ENCODE measurements around the gene LIF. TPM values are rescaled to one million over a fixed set of nuclear protein-coding genes. Genes with fewer than 3 reads are reported as not detected.

LIF gene
- polyA plus RNA-seq, 12 donors, result 0.62 to 9.6 (median 1.0) TPM; not detected in 1

DNA sequence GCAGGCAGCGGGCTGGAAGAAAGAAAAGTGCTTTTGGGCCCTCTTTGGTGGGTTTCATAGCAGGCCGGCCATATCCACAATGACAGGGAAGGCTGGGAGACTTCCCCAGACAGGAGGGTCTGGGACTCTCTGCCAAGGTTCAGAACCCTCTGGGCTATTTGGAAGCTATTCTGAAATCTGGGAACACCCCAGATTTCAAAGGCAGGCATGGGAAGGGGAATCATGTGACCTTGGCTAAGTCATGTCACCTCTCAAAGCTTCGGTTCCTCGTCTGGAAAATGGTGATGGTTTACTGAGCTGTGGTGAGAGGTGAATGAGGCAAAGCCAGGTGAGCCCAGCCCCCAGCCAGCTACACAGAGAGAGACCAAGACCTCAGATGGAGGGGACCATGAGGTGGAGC lies 38.1 kb upstream of the LIF start:
- no peak for DNase-seq

DNA sequence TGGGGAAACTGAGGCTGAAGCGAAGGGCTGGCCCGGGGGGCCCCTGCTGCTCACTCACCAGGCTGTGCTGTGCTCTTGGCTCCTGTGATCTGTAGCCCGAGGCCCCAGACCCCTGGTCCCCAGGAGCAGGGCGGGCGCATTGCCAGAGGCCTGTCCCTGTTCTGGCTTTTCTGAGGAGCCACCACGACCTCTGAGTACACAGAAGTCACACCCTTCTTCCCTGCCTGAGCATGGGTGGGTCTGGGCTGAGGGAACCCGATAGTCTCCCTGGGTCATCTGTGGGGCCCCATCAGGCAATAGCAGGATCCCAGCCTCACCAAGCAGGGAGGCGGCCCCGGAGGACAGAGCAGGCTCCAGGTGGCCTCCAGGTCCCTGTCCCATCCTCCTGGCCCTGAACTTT lies 37.6 kb upstream of the LIF start:
- no peak for DNase-seq

GRCh38 chr22:30283342-30283741 lies 36.8 kb upstream of the LIF start:
- DNase-seq, result no peak

- DNase-seq, result no peak
These were observed 36.1 kb upstream of the LIF start for GRCh38 chr22:30282616-30283046.

GRCh38 chr22:30280505-30280904 lies 33.9 kb upstream of the LIF start:
- no peak for DNase-seq

DNA sequence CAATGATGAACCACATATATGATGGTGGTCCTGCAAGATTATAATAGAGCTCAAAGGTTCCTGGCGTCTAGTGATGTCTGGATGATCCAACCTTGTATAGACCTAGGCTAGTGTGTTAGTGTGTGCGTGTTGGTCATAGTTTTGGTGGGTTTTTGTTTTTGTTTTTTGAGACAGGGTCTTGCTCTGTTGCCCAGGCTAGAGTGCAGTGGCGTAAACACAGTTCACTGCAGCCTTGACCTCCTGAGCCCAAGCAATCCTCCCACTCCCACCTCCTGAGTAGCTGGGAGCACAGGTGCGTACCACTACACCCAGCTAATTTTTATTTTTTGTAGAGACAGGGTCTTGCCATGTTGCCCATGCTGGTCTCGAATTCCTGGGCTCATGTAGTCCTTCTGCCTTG lies 33.4 kb upstream of the LIF start:
- DNase-seq, result no peak

DNA sequence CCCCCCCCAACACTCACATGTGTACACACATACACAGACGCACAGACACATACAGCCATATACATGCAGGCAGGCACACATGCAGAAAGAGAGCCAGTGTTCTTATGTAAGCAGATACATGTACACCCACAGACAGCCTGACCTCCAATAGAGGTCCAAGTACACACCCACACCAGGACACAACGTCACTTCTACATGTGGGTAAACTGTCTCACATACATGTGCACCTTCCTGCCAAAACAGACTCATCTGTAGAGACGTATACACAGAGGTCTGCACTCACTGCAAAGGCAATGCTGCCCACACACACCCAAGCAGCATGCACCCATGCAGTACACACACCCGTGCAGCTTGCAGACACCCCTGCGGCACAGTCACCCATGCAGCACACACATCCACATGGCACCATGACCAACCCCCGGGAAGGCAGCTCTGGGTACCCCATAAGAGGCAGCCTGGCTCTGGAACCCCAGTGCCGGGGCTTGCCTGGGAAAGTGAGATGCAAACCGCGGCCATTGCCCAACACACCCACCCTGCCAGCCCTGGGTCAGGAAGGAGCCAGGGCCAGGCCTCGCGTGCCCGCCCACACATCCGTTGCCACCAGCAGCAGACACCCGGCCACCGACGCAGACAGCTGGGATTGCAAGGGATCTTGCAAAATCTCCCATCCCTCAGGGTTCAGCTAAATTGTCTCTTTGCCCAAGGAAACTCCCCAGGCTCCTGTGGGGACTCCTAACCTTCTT lies 32.7 kb upstream of the LIF start:
- DNase-seq, result no peak

DNA sequence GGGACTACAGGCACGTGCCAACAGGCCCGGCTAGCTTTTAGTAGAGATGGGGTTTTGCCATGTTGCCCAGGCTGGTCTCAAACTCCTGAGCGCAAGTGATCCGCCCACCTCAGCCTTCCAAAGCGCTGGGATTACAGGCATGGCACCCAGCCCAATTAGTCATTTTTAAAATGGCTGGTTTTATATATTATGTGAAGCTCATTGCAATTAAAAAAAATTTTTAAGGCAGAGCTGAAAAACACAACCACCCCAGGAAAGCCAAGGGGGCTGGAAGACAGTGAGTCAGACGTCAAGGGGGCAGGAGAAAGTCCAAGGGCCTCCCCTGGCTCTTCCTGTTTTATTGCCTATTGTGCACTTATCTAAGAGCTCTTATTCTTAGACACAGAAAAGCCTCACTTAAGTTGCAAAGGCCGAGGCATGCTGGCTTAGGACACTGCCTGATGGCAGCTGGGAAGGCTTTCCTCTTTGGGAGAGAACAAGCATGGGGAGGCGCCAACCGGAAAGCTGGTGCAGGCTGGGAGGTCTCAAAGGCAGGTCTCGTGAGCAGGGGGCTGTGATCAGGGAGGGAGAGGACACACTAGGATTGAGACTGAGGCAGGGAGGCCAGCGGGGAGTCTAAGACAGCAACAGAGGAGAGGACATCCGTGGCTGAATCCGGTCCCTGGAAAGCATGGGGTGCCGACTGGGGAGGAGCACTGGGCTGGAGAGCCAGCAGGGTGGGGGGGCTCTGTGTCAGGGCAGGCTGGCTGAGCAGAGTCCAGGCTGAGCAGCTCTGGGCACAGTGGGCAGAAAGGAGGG lies 31.2 kb upstream of the LIF start:
- DNase-seq, result no peak

- no peak for DNase-seq
These were observed 29.5 kb upstream of the LIF start for GRCh38 chr22:30276039-30276438.

DNA sequence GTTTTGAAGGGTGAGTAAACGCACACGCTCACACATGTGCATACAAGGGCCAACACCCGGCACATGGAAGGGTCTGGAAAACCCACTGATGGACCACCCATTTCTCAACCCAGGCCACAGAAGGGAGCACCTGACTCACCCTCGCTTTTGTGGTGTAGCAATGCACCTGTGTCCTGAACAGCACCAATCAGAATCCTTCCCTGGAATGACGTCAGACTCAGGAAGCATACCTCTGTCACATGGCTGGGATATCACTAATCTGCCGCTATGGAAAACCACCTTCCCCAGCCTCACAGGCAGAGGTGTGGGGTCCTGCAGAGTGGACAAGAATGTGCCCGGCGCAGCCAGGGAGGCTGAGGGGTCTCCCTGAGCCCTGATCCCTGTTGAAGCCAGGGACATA lies 29.1 kb upstream of the LIF start:
- no peak for DNase-seq

GRCh38 chr22:30274437-30274812 lies 27.9 kb upstream of the LIF start:
- DNase-seq, result no peak

DNA sequence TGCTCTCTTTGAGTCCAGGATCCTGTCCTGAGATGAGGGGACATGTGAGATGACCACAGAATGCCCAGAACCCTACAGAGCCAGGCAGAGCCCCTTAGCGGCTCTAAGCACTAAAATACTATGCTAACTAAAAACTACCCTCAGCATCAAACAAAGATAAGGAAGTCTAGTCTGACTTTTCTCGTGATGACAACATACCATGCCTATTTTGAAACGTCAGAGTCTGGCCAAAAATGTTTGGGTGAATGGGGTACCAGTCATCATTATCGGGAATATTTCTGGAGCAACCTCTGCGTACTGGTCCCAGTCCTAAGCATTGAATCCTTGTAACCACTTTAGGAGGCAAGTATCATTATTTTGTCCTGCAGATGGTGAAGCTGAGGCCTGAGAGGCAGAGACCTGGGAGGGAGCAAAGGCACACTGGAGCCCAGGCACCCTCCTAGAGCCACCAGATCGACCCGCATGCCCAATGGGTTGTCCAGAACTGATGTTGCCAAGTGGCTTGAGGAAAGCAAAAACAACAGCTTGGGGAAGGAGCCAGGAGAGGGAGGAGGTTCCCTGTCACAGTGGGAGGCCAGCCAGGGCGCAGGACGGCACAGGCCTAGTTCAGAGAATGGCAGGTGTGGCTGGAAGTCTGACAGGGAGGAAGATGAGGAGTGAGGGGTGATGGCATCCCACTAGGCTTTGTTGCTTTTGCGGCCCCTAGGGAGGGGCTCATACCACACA lies 27.3 kb upstream of the LIF start:
- no peak for DNase-seq

DNA sequence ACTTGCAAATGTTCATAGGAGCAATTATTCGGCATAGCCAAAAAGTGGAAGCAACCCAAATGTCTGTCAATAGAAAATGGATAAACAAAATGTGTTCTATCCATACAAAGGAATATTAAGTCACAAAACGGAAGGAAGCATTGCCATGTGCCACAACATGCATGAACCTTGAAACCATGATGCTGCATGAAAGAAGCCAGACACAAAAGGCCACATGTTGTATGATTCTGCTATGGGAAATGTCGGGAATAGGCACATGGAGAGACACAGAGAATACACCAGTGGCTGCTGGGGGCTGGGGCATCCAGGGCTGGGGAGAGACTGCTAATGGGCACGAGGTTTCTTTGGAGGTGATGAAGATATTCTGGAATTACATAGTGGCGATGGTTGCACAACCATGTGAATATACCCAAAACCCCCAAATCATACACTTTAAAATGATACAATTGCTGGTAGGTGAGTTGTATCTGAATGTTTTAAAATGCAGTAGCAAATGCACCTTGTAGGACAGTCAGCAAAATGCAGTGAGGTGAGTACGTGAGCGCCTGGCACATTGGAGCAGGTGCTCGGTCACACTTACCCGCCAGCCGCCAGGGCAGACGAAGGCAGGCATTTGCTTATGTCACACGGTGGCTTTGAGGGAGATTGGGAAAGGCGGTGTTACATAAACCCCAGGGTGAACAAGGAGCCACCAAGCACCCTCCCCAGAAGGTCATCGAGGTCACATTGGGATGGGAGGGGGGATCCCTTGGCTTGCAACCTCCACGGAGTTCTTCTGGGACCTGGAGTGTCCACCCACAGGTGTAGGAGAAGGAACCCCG lies 26.4 kb upstream of the LIF start:
- no peak for DNase-seq

DNA sequence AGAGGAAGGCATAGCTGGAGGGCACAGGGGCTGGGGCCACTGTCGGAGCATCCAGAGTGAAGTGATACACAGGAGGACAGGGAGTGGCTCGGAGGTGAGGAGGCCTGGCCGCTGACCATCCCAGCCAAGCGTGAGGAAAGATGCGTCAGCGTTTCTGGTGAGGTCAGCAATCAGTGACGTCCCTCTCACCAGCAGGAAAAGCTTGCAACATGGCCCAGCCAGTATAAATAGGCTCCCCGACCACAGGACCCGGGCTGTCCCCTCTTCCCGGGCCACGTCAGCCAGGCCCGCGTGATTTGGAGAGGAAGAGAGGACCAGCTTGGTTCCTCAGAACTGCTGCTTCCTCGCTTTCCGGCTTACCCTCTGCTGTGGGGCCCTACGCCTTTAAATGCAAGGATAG lies 24.3 kb upstream of the LIF start:
- no peak for DNase-seq

DNA sequence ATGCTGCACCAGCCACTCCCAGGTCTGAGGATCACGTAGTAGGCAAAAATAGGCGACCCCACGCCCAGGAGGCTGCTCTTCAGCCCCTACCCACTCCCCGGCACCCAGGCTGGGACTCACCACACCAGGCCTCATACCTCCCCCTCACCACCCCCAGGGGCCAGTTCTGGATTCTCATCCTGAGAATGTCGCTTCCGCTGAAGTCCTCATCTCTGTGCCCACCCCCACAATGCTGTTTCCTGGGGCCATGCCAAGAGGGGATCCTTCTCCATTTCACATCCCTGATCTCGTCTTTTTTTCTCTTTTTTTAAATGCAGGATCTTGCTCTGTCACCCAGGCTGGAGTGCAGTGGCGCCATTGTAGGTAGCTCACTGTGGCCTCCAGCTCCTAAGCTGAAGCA lies 21.8 kb upstream of the LIF start:
- DNase-seq, result no peak

GRCh38 chr22:30267382-30268302 lies 21.1 kb upstream of the LIF start:
- no peak for DNase-seq

GRCh38 chr22:30266445-30267381 lies 20.2 kb upstream of the LIF start, which contains the start of gene OSM:
TSS of gene OSM (minus strand) at chr22:30266851. CDS start at chr22:30266799, 52 bp downstream.
- no peak for DNase-seq

DNA sequence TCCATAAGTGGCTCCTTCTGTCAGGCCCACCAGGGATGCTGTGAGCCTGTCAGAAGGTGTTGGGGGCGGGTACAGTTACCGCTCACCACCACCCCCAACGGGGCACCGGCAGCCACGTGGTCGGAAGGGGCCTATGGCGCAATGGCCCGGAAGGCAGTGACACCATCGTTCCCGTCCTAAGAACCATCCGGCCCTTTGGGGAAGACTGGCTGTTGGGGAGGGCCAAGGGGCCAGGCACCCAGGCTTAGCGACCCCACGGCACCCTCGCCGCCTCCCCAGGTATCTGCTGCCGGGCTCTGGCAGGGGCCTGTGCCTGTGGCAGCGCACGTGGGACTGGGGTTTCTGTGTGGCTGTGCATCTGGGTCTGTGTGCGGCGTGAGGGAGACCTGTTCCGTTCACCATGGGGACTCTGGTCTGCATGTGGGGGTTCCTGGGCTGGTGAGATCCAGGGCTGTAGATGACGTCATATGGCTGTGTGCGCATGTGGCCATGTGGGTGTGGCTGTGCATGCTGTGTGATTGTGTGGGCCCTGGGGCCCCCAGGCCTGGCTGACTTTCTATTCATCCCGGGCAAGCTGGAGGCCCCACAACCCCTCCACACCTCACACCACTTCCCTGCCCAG lies 19.4 kb upstream of the LIF start:
- no peak for DNase-seq

DNA sequence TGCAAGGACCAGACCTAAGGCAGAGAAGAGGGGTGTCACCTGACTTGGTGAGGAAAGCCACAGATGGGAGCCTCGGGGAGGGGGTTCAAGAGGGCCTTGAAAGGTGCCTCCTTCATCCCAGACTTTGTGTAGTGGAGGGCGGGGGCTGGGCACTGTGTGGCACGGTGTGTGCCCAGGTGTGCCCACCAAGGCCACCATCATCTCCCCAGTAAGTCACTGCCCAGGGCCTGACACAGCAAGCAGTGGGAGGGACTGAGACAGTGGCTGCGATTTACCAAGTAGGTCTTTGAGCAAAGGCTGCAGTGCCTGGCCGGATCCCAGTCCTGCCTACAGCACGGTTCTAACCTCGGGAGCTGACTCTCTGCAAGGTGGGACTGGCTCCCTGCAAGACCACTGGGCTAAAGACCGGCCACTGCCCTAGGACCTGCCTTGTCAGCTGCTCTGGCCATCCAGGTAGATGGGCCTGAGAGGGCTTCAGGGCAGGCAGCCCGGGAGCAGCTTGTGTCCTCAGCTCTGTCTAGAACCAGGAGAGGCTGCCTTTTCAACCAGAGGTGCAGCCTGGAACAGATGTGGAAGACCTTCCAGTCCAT lies 18.7 kb upstream of the LIF start:
- no peak for DNase-seq

Measured in muscle of arm (tissue), 12 donors.